Measurements from ENCODE around the gene SLC39A6. TPM values are rescaled to one million over a fixed set of nuclear protein-coding genes. Genes with fewer than 3 reads are reported as not detected.

The SLC39A6 gene
- total RNA-seq, 1 experiment from 2014 or later, result 47.6 TPM

DNA sequence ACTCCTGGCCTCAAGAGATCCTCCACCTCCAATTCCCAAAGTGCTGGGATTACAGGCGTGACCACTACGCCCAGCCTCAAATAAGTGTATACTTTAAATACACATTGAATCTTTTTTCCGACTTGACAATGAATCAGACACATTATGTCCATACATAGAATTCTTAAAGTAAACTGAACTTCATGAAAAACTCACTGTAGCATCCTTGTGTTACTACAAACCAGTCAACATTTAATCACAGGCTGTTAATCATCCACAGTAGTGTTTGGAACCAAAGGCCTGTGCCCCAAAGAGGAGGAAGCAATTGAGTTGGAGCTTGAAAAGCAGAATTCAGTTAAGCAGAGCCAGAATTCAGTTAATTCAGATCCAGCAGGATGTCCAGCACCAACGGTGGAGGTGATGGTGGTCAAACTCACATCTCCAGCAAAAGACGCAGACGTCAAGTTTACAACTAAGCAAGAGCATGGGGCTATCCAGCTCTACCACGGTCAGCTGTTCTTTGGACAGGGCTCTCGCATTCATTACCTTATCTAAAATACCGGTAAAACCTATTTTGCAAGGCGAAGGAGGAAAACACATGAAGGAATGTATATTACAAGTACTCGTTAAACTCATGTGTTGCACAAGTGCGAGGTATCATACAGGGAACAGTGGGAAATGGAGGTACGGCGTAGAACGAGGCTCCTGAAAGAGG, 1.2 kb downstream of the SLC39A6 start:
- no peak for ATAC-seq
- Histone ChIP-seq H3K27ac (ENCODE audit: low read length) (peak overlapping the region; percentile 68; the same call in 1 of the 2 replicates), H3K36me3 (ENCODE audit: control insufficient read depth, insufficient read depth, low read length) (peaks cover 7% of the 10 kb centered on the region), H3K27me3 (ENCODE audit: control insufficient read depth, insufficient read depth, low read length) (no peaks in the 10 kb centered on the region), H3K4me1 (ENCODE audit: control insufficient read depth, insufficient read depth, low read length) (peaks cover 5% of the 10 kb centered on the region), H3K9me3 (ENCODE audit: control insufficient read depth, insufficient read depth, low read depth, low read length) (no peaks in the 10 kb centered on the region), H3K4me3 (ENCODE audit: low read depth in 2 of 2, low read length in 2 of 2) (peak overlapping the region; percentile 96 to 98)
- no TSS peak for BruUV-seq (replicated peaks)
- intact Hi-C loops (cut with micrococcal nuclease; ENCODE audit: unreplicated experiment) (loop anchor here (5.0 kb wide), 1 partner anchor 111 kb away; no protein-coding TSS in a partner anchor), in situ Hi-C loops (cut with HindIII; ENCODE audit: low pct_unique_long_range_greater_than_20kb, low sequenced_read_pairs) (no loop called here)
- no peak for TF ChIP-seq POLR2AphosphoS5 (IDR thresholded peaks at IDR 0.05; ENCODE audit: low read depth, low read length)
- no peak for TF ChIP-seq TCF7L2 (IDR thresholded peaks at IDR 0.05; ENCODE audit: low read depth, low read length)
- TF ChIP-seq, protein P1, sequence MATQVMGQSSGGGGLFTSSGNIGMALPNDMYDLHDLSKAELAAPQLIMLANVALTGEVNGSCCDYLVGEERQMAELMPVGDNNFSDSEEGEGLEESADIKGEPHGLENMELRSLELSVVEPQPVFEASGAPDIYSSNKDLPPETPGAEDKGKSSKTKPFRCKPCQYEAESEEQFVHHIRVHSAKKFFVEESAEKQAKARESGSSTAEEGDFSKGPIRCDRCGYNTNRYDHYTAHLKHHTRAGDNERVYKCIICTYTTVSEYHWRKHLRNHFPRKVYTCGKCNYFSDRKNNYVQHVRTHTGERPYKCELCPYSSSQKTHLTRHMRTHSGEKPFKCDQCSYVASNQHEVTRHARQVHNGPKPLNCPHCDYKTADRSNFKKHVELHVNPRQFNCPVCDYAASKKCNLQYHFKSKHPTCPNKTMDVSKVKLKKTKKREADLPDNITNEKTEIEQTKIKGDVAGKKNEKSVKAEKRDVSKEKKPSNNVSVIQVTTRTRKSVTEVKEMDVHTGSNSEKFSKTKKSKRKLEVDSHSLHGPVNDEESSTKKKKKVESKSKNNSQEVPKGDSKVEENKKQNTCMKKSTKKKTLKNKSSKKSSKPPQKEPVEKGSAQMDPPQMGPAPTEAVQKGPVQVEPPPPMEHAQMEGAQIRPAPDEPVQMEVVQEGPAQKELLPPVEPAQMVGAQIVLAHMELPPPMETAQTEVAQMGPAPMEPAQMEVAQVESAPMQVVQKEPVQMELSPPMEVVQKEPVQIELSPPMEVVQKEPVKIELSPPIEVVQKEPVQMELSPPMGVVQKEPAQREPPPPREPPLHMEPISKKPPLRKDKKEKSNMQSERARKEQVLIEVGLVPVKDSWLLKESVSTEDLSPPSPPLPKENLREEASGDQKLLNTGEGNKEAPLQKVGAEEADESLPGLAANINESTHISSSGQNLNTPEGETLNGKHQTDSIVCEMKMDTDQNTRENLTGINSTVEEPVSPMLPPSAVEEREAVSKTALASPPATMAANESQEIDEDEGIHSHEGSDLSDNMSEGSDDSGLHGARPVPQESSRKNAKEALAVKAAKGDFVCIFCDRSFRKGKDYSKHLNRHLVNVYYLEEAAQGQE (IDR thresholded peaks at IDR 0.05; ENCODE audit: insufficient read depth in 1 of 2, low read depth in 2 of 2, low read length in 1 of 2), result 0 out of 4 replicates have a peak, but pooled peaks of 1 of the 2 experiments have one; percentile 27
- no peak for TF ChIP-seq SIN3A (IDR thresholded peaks at IDR 0.05; ENCODE audit: borderline replicate concordance, insufficient read depth, low read depth, low read length)
- TF ChIP-seq, protein P2, sequence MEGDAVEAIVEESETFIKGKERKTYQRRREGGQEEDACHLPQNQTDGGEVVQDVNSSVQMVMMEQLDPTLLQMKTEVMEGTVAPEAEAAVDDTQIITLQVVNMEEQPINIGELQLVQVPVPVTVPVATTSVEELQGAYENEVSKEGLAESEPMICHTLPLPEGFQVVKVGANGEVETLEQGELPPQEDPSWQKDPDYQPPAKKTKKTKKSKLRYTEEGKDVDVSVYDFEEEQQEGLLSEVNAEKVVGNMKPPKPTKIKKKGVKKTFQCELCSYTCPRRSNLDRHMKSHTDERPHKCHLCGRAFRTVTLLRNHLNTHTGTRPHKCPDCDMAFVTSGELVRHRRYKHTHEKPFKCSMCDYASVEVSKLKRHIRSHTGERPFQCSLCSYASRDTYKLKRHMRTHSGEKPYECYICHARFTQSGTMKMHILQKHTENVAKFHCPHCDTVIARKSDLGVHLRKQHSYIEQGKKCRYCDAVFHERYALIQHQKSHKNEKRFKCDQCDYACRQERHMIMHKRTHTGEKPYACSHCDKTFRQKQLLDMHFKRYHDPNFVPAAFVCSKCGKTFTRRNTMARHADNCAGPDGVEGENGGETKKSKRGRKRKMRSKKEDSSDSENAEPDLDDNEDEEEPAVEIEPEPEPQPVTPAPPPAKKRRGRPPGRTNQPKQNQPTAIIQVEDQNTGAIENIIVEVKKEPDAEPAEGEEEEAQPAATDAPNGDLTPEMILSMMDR (IDR thresholded peaks at IDR 0.05), result no peak
- ChIA-PET POLR2A (no interaction called here), CTCF (interaction anchor here (0.5 to 0.6 kb wide), 2 partner anchors 39 to 701 kb away, joined by 3 to 6 read pairs; partner anchors contain the start of gene KIAA1328)
- DNase-seq (ENCODE audit: low read depth, low spot score), result no peak

DNA sequence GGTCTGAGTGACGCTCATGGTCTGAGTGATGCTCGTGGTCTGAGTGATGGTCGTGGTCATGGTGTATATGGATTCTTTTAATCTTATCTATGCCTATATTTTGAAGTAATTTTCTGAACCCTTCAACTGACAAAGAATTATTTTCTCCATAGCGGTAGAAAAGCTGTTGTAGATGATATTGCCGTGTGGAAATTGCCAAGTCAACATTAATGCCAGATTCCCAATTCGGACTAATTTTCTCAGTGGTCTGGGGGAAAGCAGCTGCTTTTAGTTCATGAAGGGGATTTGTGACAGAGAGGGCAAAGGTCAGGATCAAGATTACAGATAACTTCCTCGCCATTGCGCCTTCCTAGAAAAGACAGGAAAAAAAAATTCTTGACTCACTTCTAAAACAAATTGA, 2.5 kb downstream of the SLC39A6 start:
- Histone ChIP-seq H3K9me3 (ENCODE audit: control insufficient read depth, insufficient read depth, low read depth, low read length) (no peaks in the 10 kb centered on the region), H3K27me3 (ENCODE audit: control insufficient read depth, insufficient read depth, low read length) (no peaks in the 10 kb centered on the region), H3K27ac (ENCODE audit: low read length) (no peak overlapping the region), H3K4me1 (ENCODE audit: control insufficient read depth, insufficient read depth, low read length) (peaks cover 5% of the 10 kb centered on the region), H3K36me3 (ENCODE audit: control insufficient read depth, insufficient read depth, low read length) (peaks cover 9% of the 10 kb centered on the region), H3K4me3 (ENCODE audit: low read depth in 2 of 2, low read length in 2 of 2) (no peak overlapping the region)
- ATAC-seq (no peak), DNase-seq (ENCODE audit: low read depth, low spot score) (no peak)
- intact Hi-C loops (cut with micrococcal nuclease; ENCODE audit: unreplicated experiment), result loop anchor here (5.0 kb wide), 1 partner anchor 109 kb away; no protein-coding TSS in a partner anchor
- TSS peak; percentile 65 for BruUV-seq (replicated peaks)
- in situ Hi-C loops (cut with HindIII; ENCODE audit: low pct_unique_long_range_greater_than_20kb, low sequenced_read_pairs), result no loop called here
- ChIA-PET POLR2A (no interaction called here), CTCF (no interaction called here)
- TF ChIP-seq, protein P1 (IDR thresholded peaks at IDR 0.05; ENCODE audit: insufficient read depth in 1 of 2, low read depth in 2 of 2, low read length in 1 of 2), result no peak
- TF ChIP-seq POLR2AphosphoS5 (IDR thresholded peaks at IDR 0.05; ENCODE audit: low read depth, low read length) (no peak), TCF7L2 (IDR thresholded peaks at IDR 0.05; ENCODE audit: low read depth, low read length) (no peak), SIN3A (IDR thresholded peaks at IDR 0.05; ENCODE audit: borderline replicate concordance, insufficient read depth, low read depth, low read length) (no peak)
- TF ChIP-seq, protein P2 (IDR thresholded peaks at IDR 0.05), result no peak

All from Panc1 (cell line).